Mammary epithelial cell (primary cell): Measurements from ENCODE around the gene ARHGAP25.

Source experiments
- CTCF ChIP-seq, 2 donors: IDR thresholded peaks in 1 of 2; conservative IDR thresholded peaks in 1 of 2; 2 replicates each; pipeline ENCODE4 v1.5.1; 2011 to 2012; ENCODE audit warnings: inconsistent platforms in 2 of 2, low read length in 2 of 2, mild to moderate bottlenecking in 2 of 2, control low read depth in 1 of 2, low read depth in 1 of 2; ENCODE audit not compliant: insufficient read depth in 1 of 2; ENCODE audit errors: extremely low read depth in 1 of 2
- EZH2 ChIP-seq: IDR thresholded peaks from 2 replicates; pipeline ENCODE4 v1.6.1; 2012; ENCODE audit warnings: low read length, inconsistent platforms, borderline replicate concordance

GRCh38 chr2:68727683-68728375, 6.8 kb upstream of the ARHGAP25 start:
- no peak for TF ChIP-seq CTCF (conservative IDR thresholded peaks at IDR 0.05 in 1 of 2, IDR thresholded peaks at IDR 0.05 in 1 of 2; ENCODE audit: extremely low read depth in 1 of 2, insufficient read depth in 1 of 2, low read depth in 1 of 2, low read length in 2 of 2)
- TF ChIP-seq EZH2, result no peak
